ENCODE results near the gene PAMR1.
A peak's percentile ranks its signal among the peaks of the same experiment; 100 is the strongest.

DNA sequence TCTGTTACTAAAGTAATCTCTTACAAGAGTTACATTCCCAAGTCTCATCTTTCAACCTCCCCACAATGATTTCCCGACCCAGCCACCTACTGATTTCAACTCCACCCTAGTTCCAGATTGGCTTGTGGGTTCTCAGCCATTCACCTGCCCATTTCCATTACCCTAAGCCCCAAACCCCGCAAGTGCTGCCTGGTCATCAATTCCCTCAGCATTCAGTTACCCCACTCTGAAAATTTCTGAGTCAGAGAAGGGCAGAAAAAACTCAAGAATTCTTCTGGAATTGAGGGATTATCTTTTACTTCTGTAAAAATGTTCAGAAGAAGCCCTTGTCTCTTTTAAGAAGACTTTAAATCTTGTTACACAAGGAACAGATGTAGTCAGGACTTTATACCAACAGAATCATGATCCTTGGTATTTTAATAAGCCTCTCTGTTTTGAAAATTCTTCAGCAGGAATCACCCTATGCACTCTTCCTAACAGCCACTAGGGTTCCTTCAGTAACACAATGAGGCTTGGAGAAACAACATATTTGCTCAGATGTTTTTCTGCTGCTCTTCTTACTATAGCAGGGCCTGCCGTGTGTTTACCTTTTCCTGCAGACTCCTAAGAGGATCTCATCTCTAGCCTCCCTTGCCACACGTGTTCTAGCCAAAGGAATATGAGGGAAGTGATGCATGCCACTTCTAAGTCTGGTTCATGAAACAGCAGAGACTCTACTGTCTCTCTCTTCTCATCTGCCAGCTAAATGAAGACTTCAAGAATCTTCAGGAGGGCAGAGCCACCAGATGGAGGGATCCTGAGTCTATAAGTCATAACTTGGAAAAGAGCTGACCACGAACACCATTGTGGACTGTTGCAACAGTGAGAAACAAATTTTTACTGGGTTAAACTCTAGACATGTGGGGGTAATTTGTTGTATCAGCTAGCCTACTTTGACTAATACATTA lies 29.3 kb upstream of the PAMR1 start:
- TF ChIP-seq, protein P1, sequence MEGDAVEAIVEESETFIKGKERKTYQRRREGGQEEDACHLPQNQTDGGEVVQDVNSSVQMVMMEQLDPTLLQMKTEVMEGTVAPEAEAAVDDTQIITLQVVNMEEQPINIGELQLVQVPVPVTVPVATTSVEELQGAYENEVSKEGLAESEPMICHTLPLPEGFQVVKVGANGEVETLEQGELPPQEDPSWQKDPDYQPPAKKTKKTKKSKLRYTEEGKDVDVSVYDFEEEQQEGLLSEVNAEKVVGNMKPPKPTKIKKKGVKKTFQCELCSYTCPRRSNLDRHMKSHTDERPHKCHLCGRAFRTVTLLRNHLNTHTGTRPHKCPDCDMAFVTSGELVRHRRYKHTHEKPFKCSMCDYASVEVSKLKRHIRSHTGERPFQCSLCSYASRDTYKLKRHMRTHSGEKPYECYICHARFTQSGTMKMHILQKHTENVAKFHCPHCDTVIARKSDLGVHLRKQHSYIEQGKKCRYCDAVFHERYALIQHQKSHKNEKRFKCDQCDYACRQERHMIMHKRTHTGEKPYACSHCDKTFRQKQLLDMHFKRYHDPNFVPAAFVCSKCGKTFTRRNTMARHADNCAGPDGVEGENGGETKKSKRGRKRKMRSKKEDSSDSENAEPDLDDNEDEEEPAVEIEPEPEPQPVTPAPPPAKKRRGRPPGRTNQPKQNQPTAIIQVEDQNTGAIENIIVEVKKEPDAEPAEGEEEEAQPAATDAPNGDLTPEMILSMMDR (conservative IDR thresholded peaks at IDR 0.05; ENCODE audit: low read depth, low read length), result peak; percentile 68
- TF ChIP-seq EZH2 (IDR thresholded peaks at IDR 0.05; ENCODE audit: borderline replicate concordance, low read depth, low read length, poor library complexity, severe bottlenecking), result no peak

All from A673 (cell line).